Spinal cord (tissue), 10 donors: ENCODE measurements around the gene UGT1A8. TPM values are rescaled to one million over a fixed set of nuclear protein-coding genes. Genes with fewer than 3 reads are reported as not detected.

Source experiments
- DNase-seq, 6 donors: peaks; one replicate each; pipeline versions ENCODE4 v3.0.0 to v3.0.0-alpha.2; 2013 to 2015; ENCODE audit warnings: low spot score in 6 of 6, low read depth in 4 of 6
- H3K27ac ChIP-seq: one replicate; pipeline ENCODE4 v1.5.1; 2013; ENCODE audit warnings: low read depth, low read length, control low read depth
- H3K27me3 ChIP-seq: one replicate; pipeline ENCODE4 v1.6.1; 2013; ENCODE audit warnings: low read length; ENCODE audit not compliant: control insufficient read depth, insufficient read depth
- H3K36me3 ChIP-seq: one replicate; pipeline ENCODE4 v1.6.1; 2013; ENCODE audit warnings: low read length; ENCODE audit not compliant: control insufficient read depth, insufficient read depth
- H3K4me1 ChIP-seq: one replicate; pipeline ENCODE4 v1.6.1; 2013; ENCODE audit warnings: low read length; ENCODE audit not compliant: control insufficient read depth, insufficient read depth
- H3K4me3 ChIP-seq: one replicate; pipeline ENCODE4 v1.5.1; 2013; ENCODE audit warnings: low read depth, low read length, control low read depth
- H3K9me3 ChIP-seq: one replicate; pipeline ENCODE4 v1.6.1; 2013; ENCODE audit warnings: low read length; ENCODE audit not compliant: control insufficient read depth, insufficient read depth
- WGBS: methylation state at CpG from one replicate; pipeline ENCODE4 v1.1.5; 2013; ENCODE audit warnings: missing lambda C conversion rate; ENCODE audit not compliant: insufficient coverage; 5-methylcytosine and 5-hydroxymethylcytosine counted together
- polyA plus RNA-seq, 2 donors: library from polyadenylated mRNA; unstranded; fragments of 120-200 nt; gene quantifications; one replicate each; pipeline ENCODE4 v1.2.1, GENCODE V29; 2013; ENCODE audit not compliant: insufficient read length in 2 of 2
- total RNA-seq, 2 donors: library from RNA; depleted of rRNA in 1 of 2; stranded (reverse); fragments of 120-200 nt in 1 of 2; fragments of >200 nt in 1 of 2; gene quantifications; one replicate each; pipeline versions ENCODE4 v1.2.3 to v1.2.4, GENCODE V29; 2013 to 2014
- donor health status: healthy.

UGT1A8 gene
- total and polyA plus RNA-seq, 4 donors: not detected

GRCh38 chr2:233768076-233768475 is 150.6 kb downstream of the UGT1A8 start:
- no peaks in the 10 kb centered on the region for H3K4me1 ChIP-seq
- no peak for DNase-seq
- H3K4me3 ChIP-seq: no peak overlapping the region
- WGBS: 31% methylated on average over 4 of the region's 4 CpGs
- H3K36me3 ChIP-seq: no peaks in the 10 kb centered on the region
- H3K27ac ChIP-seq: no peak overlapping the region
- H3K9me3 ChIP-seq: no peaks in the 10 kb centered on the region
- no peaks in the 10 kb centered on the region for H3K27me3 ChIP-seq

- no peaks in the 10 kb centered on the region for H3K9me3 ChIP-seq
- H3K4me3 ChIP-seq: no peak overlapping the region
- H3K4me1 ChIP-seq: no peaks in the 10 kb centered on the region
- no peaks in the 10 kb centered on the region for H3K27me3 ChIP-seq
- DNase-seq: no peak
- H3K36me3 ChIP-seq: no peaks in the 10 kb centered on the region
- H3K27ac ChIP-seq: no peak overlapping the region
- WGBS: 96% methylated on average over 9 of the region's 9 CpGs
Measured at GRCh38 chr2:233769260-233769659, 151.8 kb downstream of the UGT1A8 start.

GRCh38 chr2:233772153-233772552 is 154.7 kb downstream of the UGT1A8 start:
- 95% methylated on average over 12 of the region's 16 CpGs for WGBS
- DNase-seq: no peak
- Histone ChIP-seq H3K4me3 (no peak overlapping the region), H3K36me3 (no peaks in the 10 kb centered on the region), H3K4me1 (no peaks in the 10 kb centered on the region), H3K9me3 (no peaks in the 10 kb centered on the region), H3K27ac (no peak overlapping the region), H3K27me3 (no peaks in the 10 kb centered on the region)

- no peaks in the 10 kb centered on the region for H3K36me3 ChIP-seq
- H3K9me3 ChIP-seq: no peaks in the 10 kb centered on the region
- no peak for DNase-seq
- H3K4me1 ChIP-seq: no peaks in the 10 kb centered on the region
- H3K4me3 ChIP-seq: no peak overlapping the region
- 90% methylated on average over 3 of the region's 5 CpGs for WGBS
- H3K27me3 ChIP-seq: no peaks in the 10 kb centered on the region
- no peak overlapping the region for H3K27ac ChIP-seq
Measured at GRCh38 chr2:233772583-233772982, 155.2 kb downstream of the UGT1A8 start.

GRCh38 chr2:233773854-233774253 is 156.4 kb downstream of the UGT1A8 start:
- no peak overlapping the region for H3K27ac ChIP-seq
- DNase-seq: no peak
- H3K36me3 ChIP-seq: no peaks in the 10 kb centered on the region
- no peaks in the 10 kb centered on the region for H3K4me1 ChIP-seq
- H3K27me3 ChIP-seq: no peaks in the 10 kb centered on the region
- H3K4me3 ChIP-seq: no peak overlapping the region
- no peaks in the 10 kb centered on the region for H3K9me3 ChIP-seq
- 100% methylated on average over 1 of the region's 5 CpGs for WGBS

- no peak for DNase-seq
- WGBS: 78% methylated on average over 2 of the region's 6 CpGs
Measured at GRCh38 chr2:233775414-233775813, 158.0 kb downstream of the UGT1A8 start.

GRCh38 chr2:233778030-233778429 is 160.6 kb downstream of the UGT1A8 start, which contains the start of gene MROH2A:
Gene MROH2A, plus strand, starts transcription at chr2:233778330. Its CDS starts 1,029 bp downstream, at chr2:233779359.
- no peaks in the 10 kb centered on the region for H3K36me3 ChIP-seq
- no peak for DNase-seq
- no peak within 1 kb of the TSS for H3K27ac ChIP-seq
- no peaks in the 10 kb centered on the region for H3K9me3 ChIP-seq
- H3K4me3 ChIP-seq: no peak within 1 kb of the TSS
- WGBS: no CpG with 5 or more reads among the region's 2 CpGs
- H3K27me3 ChIP-seq: no peaks in the 10 kb centered on the region
- no peaks in the 10 kb centered on the region for H3K4me1 ChIP-seq

More at GRCh38 chr2:233775414-233775813, 158.0 kb downstream of the UGT1A8 start:
- Histone ChIP-seq H3K27ac (no peak overlapping the region), H3K27me3 (no peaks in the 10 kb centered on the region), H3K36me3 (no peaks in the 10 kb centered on the region), H3K9me3 (no peaks in the 10 kb centered on the region), H3K4me1 (no peaks in the 10 kb centered on the region), H3K4me3 (no peak overlapping the region)

GRCh38 chr2:233779722-233780121 is 162.3 kb downstream of the UGT1A8 start:
- Histone ChIP-seq H3K27ac (no peak overlapping the region), H3K9me3 (no peaks in the 10 kb centered on the region), H3K4me3 (no peak overlapping the region), H3K36me3 (no peaks in the 10 kb centered on the region), H3K4me1 (no peaks in the 10 kb centered on the region), H3K27me3 (no peaks in the 10 kb centered on the region)
- DNase-seq: no peak
- 97% methylated on average over 3 of the region's 4 CpGs for WGBS

- no peak overlapping the region for H3K27ac ChIP-seq
- no peaks in the 10 kb centered on the region for H3K9me3 ChIP-seq
- no peaks in the 10 kb centered on the region for H3K27me3 ChIP-seq
- no CpG with 5 or more reads among the region's 4 CpGs for WGBS
- no peaks in the 10 kb centered on the region for H3K36me3 ChIP-seq
- no peak for DNase-seq
- no peaks in the 10 kb centered on the region for H3K4me1 ChIP-seq
- no peak overlapping the region for H3K4me3 ChIP-seq
Measured at GRCh38 chr2:233780771-233781170, 163.3 kb downstream of the UGT1A8 start.

- Histone ChIP-seq H3K36me3 (no peaks in the 10 kb centered on the region), H3K4me3 (no peak overlapping the region), H3K4me1 (no peaks in the 10 kb centered on the region), H3K27me3 (no peaks in the 10 kb centered on the region), H3K9me3 (no peaks in the 10 kb centered on the region), H3K27ac (no peak overlapping the region)
- 92% methylated on average over 6 of the region's 7 CpGs for WGBS
- no peak for DNase-seq
Measured at GRCh38 chr2:233789554-233789953, 172.1 kb downstream of the UGT1A8 start.
